ENCODE measurements around the gene CCDC24.
A peak's percentile ranks its signal among the peaks of the same experiment; 100 is the strongest.

CCDC24 gene

GRCh38 chr1:43963890-43964289 lies 27.5 kb upstream of the CCDC24 start:
- no peak for DNase-seq

- no peak for DNase-seq
These were observed 26.1 kb upstream of the CCDC24 start for GRCh38 chr1:43965316-43965715.

GRCh38 chr1:43968348-43968948 lies 23.0 kb upstream of the CCDC24 start:
- DNase-seq: no peak

- no peak for DNase-seq
These were observed 22.0 kb upstream of the CCDC24 start for GRCh38 chr1:43969416-43969745.

GRCh38 chr1:43969746-43970466 lies 21.5 kb upstream of the CCDC24 start, which contains the start of gene DPH2:
Gene DPH2, plus strand, starts transcription at chr1:43970010. Its CDS starts 166 bp downstream, at chr1:43970176.
- peak; percentile 96 for DNase-seq

- DNase-seq: no peak
These were observed 20.9 kb upstream of the CCDC24 start for GRCh38 chr1:43970502-43970901.

GRCh38 chr1:43970911-43971310 lies 20.5 kb upstream of the CCDC24 start:
- no peak for DNase-seq

GRCh38 chr1:43971336-43971980 lies 19.9 kb upstream of the CCDC24 start:
- DNase-seq: no peak

- DNase-seq: no peak
These were observed 17.4 kb upstream of the CCDC24 start for GRCh38 chr1:43973981-43974442.

GRCh38 chr1:43974443-43975248 lies 16.8 kb upstream of the CCDC24 start, which contains the start of gene ATP6V0B:
Gene ATP6V0B, plus strand, starts transcription at chr1:43974960. Its CDS starts 81 bp downstream, at chr1:43975041.
- peak; percentile 91 for DNase-seq

- no peak for DNase-seq
These were observed 16.0 kb upstream of the CCDC24 start for GRCh38 chr1:43975249-43975961.

GRCh38 chr1:43976045-43976444 lies 15.4 kb upstream of the CCDC24 start:
- no peak for DNase-seq

- DNase-seq: no peak
These were observed 14.5 kb upstream of the CCDC24 start for GRCh38 chr1:43976890-43977289.

GRCh38 chr1:43977376-43978263 lies 13.8 kb upstream of the CCDC24 start:
- no peak for DNase-seq

GRCh38 chr1:43978264-43978550 lies 13.2 kb upstream of the CCDC24 start:
- DNase-seq: no peak

GRCh38 chr1:43978551-43979260 lies 12.7 kb upstream of the CCDC24 start, which contains the start of gene B4GALT2:
Gene B4GALT2, plus strand, starts transcription at chr1:43979210. Its CDS starts 1,951 bp downstream, at chr1:43981161.
- peak; percentile 28 for DNase-seq

GRCh38 chr1:43979261-43979527 lies 12.2 kb upstream of the CCDC24 start:
- no peak for DNase-seq

- peak; percentile 72 for DNase-seq
These were observed 11.7 kb upstream of the CCDC24 start for GRCh38 chr1:43979528-43980254.

- peak; percentile 41 for DNase-seq
These were observed 10.9 kb upstream of the CCDC24 start for GRCh38 chr1:43980255-43981134.

All from fibroblast of upper back skin (primary cell).